HEK293 (cell line): Measurements from ENCODE around the gene IQCE.

Experiments used
- CTCF ChIA-PET: fragments of 350-600 bp; formaldehyde crosslinking; extraction: SDS; loops from one replicate; lab custom pipeline; 2021; ENCODE audit warnings: antibody characterized with exemption; lab: Yijun Ruan, JAX
- POLR2A ChIA-PET: fragments of 300-600 bp; formaldehyde crosslinking; extraction: SDS; loops from one replicate; lab custom pipeline; 2020; ENCODE audit warnings: antibody characterized with exemption, inconsistent platforms; lab: Yijun Ruan, JAX
- H3K27ac ChIP-seq: fragments of 200-500 bp; sonication (Bioruptor generic); 2 replicates; pipeline ENCODE4 v1.5.1; 2014; ENCODE audit warnings: low read depth, low read length, control low read depth, inconsistent platforms; ENCODE audit errors: extremely low read depth
- H3K36me3 ChIP-seq, 2 experiments: fragments of 200-500 bp in 1 of 2; sonication (Bioruptor generic) in 1 of 2; 1 replicate in 1 of 2; 2 replicates in 1 of 2; pipeline ENCODE4 v1.5.1; 2014 to 2017; ENCODE audit warnings: inconsistent platforms in 2 of 2, low read length in 2 of 2; ENCODE audit not compliant: control insufficient read depth in 2 of 2, insufficient read depth in 1 of 2
- H3K4me1 ChIP-seq: fragments of 200-500 bp; sonication (Bioruptor generic); 2 replicates; pipeline ENCODE4 v1.5.1; 2014; ENCODE audit warnings: mild to moderate bottlenecking, low read length, inconsistent platforms; ENCODE audit not compliant: control insufficient read depth, insufficient read depth
- H3K4me3 ChIP-seq: 2 replicates; pipeline ENCODE4 v1.5.1; 2011; ENCODE audit warnings: low read depth, mild to moderate bottlenecking, control low read depth, low read length, moderate library complexity
- H3K9me3 ChIP-seq: fragments of 200-500 bp; sonication (Bioruptor generic); 2 replicates; pipeline ENCODE4 v1.5.1; 2014; ENCODE audit warnings: low read depth, low read length, inconsistent platforms; ENCODE audit not compliant: control insufficient read depth, insufficient read depth
- GLIS1 ChIP-seq: fragments of 450-650 bp; formaldehyde crosslinking; IDR thresholded peaks from 2 replicates; pipeline ENCODE4 v1.5.1; 2016; ENCODE audit warnings: missing biosample characterization, missing genetic modification characterization
- HOXA7 ChIP-seq: sonication (generic); formaldehyde crosslinking; IDR thresholded peaks from 2 replicates; pipeline ENCODE4 v1.8.1; 2022; ENCODE audit warnings: missing genetic modification reagents, borderline replicate concordance
- IKZF3 ChIP-seq: fragments of 450-650 bp; IDR thresholded peaks from 2 replicates; pipeline ENCODE4 v1.5.0; 2018; ENCODE audit warnings: missing biosample characterization, mild to moderate bottlenecking, missing genetic modification characterization, moderate library complexity
- INSM2 ChIP-seq: fragments of 450-650 bp; formaldehyde crosslinking; IDR thresholded peaks from 2 replicates; pipeline ENCODE4 v1.5.1; 2016; ENCODE audit warnings: missing biosample characterization, missing genetic modification characterization
- KLF1 ChIP-seq: fragments of 450-650 bp; formaldehyde crosslinking; IDR thresholded peaks from 2 replicates; pipeline ENCODE4 v1.5.1; 2016; ENCODE audit warnings: missing biosample characterization, missing genetic modification characterization
- KLF16 ChIP-seq: fragments of 450-650 bp; formaldehyde crosslinking; IDR thresholded peaks from 2 replicates; pipeline ENCODE4 v1.5.1; 2017; ENCODE audit warnings: missing biosample characterization, missing genetic modification characterization
- KLF7 ChIP-seq: fragments of 450-650 bp; formaldehyde crosslinking; IDR thresholded peaks from 2 replicates; pipeline ENCODE4 v1.5.1; 2016; ENCODE audit warnings: missing biosample characterization, missing genetic modification characterization, borderline replicate concordance
- MEIS1 ChIP-seq: sonication (generic); formaldehyde crosslinking; IDR thresholded peaks from 2 replicates; pipeline ENCODE4 v1.8.1; 2022; ENCODE audit warnings: missing genetic modification reagents, mild to moderate bottlenecking, borderline replicate concordance
- PRDM1 ChIP-seq: fragments of 450-650 bp; formaldehyde crosslinking; IDR thresholded peaks from 2 replicates; pipeline ENCODE4; 2016; ENCODE audit warnings: missing biosample characterization, missing genetic modification characterization
- WT1 ChIP-seq: fragments of 450-650 bp; formaldehyde crosslinking; IDR thresholded peaks from 2 replicates; pipeline ENCODE4 v1.5.1; 2016; ENCODE audit warnings: missing biosample characterization, missing genetic modification characterization
- YY1 ChIP-seq: fragments of 450-650 bp; formaldehyde crosslinking; IDR thresholded peaks from 2 replicates; pipeline ENCODE4 v1.5.1; 2018; ENCODE audit warnings: missing biosample characterization, missing genetic modification characterization
- YY2 ChIP-seq: fragments of 450-650 bp; formaldehyde crosslinking; IDR thresholded peaks from 2 replicates; pipeline ENCODE4 v1.5.1; 2016; ENCODE audit warnings: missing biosample characterization, missing genetic modification characterization
- ZBTB10 ChIP-seq: fragments of 450-650 bp; formaldehyde crosslinking; IDR thresholded peaks from 2 replicates; pipeline ENCODE4 v1.5.1; 2016; ENCODE audit warnings: missing biosample characterization, missing genetic modification characterization
- ZEB2 ChIP-seq: fragments of 450-650 bp; formaldehyde crosslinking; IDR thresholded peaks from 2 replicates; pipeline ENCODE4 v1.5.1; 2016; ENCODE audit warnings: missing biosample characterization, missing genetic modification characterization
- ZFP37 ChIP-seq: fragments of 450-650 bp; formaldehyde crosslinking; IDR thresholded peaks from 2 replicates; pipeline ENCODE4 v1.5.1; 2016; ENCODE audit warnings: missing biosample characterization, missing genetic modification characterization
- ZNF175 ChIP-seq: fragments of 450-650 bp; formaldehyde crosslinking; IDR thresholded peaks from 2 replicates; pipeline ENCODE4 v1.5.1; 2016; ENCODE audit warnings: missing biosample characterization, missing genetic modification characterization
- ZNF2 ChIP-seq: fragments of 450-650 bp; formaldehyde crosslinking; IDR thresholded peaks from 2 replicates; pipeline ENCODE4 v1.5.1; 2016; ENCODE audit warnings: missing biosample characterization, missing genetic modification characterization
- ZNF211 ChIP-seq: fragments of 450-650 bp; formaldehyde crosslinking; IDR thresholded peaks from 2 replicates; pipeline ENCODE4 v1.5.1; 2016; ENCODE audit warnings: low read depth, missing biosample characterization, missing genetic modification characterization
- ZNF214 ChIP-seq: fragments of 450-650 bp; formaldehyde crosslinking; IDR thresholded peaks from 2 replicates; pipeline ENCODE4 v1.5.1; 2017; ENCODE audit warnings: missing biosample characterization, mild to moderate bottlenecking, missing genetic modification characterization, borderline replicate concordance
- ZNF24 ChIP-seq: fragments of 450-650 bp; formaldehyde crosslinking; IDR thresholded peaks from 2 replicates; pipeline ENCODE4 v1.5.1; 2016; ENCODE audit warnings: missing biosample characterization, missing genetic modification characterization
- ZNF366 ChIP-seq: fragments of 450-650 bp; formaldehyde crosslinking; conservative IDR thresholded peaks from 2 replicates; pipeline ENCODE4 v1.5.1; 2016; ENCODE audit warnings: missing biosample characterization, missing genetic modification characterization
- ZNF391 ChIP-seq: fragments of 450-650 bp; formaldehyde crosslinking; IDR thresholded peaks from 2 replicates; pipeline ENCODE4 v1.5.1; 2016; ENCODE audit warnings: low read depth, missing biosample characterization, missing genetic modification characterization, borderline replicate concordance
- ZNF501 ChIP-seq: fragments of 450-650 bp; formaldehyde crosslinking; IDR thresholded peaks from 2 replicates; pipeline ENCODE4 v1.5.1; 2016; ENCODE audit warnings: missing biosample characterization, missing genetic modification characterization
- ZNF510 ChIP-seq: fragments of 450-650 bp; formaldehyde crosslinking; IDR thresholded peaks from 2 replicates; pipeline ENCODE4 v1.5.1; 2018; ENCODE audit warnings: mild to moderate bottlenecking, missing genetic modification characterization, missing biosample characterization; ENCODE audit not compliant: insufficient replicate concordance
- ZNF596 ChIP-seq: fragments of 450-650 bp; IDR thresholded peaks from 2 replicates; pipeline ENCODE4 v1.5.0; 2018; ENCODE audit warnings: missing biosample characterization, mild to moderate bottlenecking, missing genetic modification characterization, moderate library complexity
- ZNF623 ChIP-seq: fragments of 450-650 bp; formaldehyde crosslinking; IDR thresholded peaks from 2 replicates; pipeline ENCODE4 v1.5.1; 2016; ENCODE audit warnings: missing biosample characterization, missing genetic modification characterization
- ZNF658 ChIP-seq: fragments of 450-650 bp; formaldehyde crosslinking; IDR thresholded peaks from 2 replicates; pipeline ENCODE4; 2016; ENCODE audit warnings: missing biosample characterization, missing genetic modification characterization
- ZNF777 ChIP-seq: fragments of 450-650 bp; formaldehyde crosslinking; IDR thresholded peaks from 2 replicates; pipeline ENCODE4 v1.5.1; 2017; ENCODE audit warnings: missing biosample characterization, missing genetic modification characterization, borderline replicate concordance
- ZNF792 ChIP-seq: fragments of 450-650 bp; formaldehyde crosslinking; IDR thresholded peaks from 2 replicates; pipeline ENCODE4 v1.5.1; 2016; ENCODE audit warnings: missing biosample characterization, missing genetic modification characterization
- ZNF830 ChIP-seq: fragments of 450-650 bp; IDR thresholded peaks from 2 replicates; pipeline ENCODE4 v1.5.0; 2018; ENCODE audit warnings: missing biosample characterization, missing genetic modification characterization, low read depth, mild to moderate bottlenecking, moderate library complexity
- ZNF837 ChIP-seq: fragments of 450-650 bp; formaldehyde crosslinking; IDR thresholded peaks from 2 replicates; pipeline ENCODE4 v1.5.1; 2016; ENCODE audit warnings: missing biosample characterization, missing genetic modification characterization
- ZSCAN5A ChIP-seq: fragments of 450-650 bp; formaldehyde crosslinking; IDR thresholded peaks from 2 replicates; pipeline ENCODE4 v1.5.1; 2016; ENCODE audit warnings: missing biosample characterization, missing genetic modification characterization
- TF ChIP-seq, protein P1 (sequence below): fragments of 450-650 bp; formaldehyde crosslinking; IDR thresholded peaks from 2 replicates; pipeline ENCODE4; 2016; ENCODE audit warnings: missing biosample characterization, missing genetic modification characterization

Gene IQCE

DNA sequence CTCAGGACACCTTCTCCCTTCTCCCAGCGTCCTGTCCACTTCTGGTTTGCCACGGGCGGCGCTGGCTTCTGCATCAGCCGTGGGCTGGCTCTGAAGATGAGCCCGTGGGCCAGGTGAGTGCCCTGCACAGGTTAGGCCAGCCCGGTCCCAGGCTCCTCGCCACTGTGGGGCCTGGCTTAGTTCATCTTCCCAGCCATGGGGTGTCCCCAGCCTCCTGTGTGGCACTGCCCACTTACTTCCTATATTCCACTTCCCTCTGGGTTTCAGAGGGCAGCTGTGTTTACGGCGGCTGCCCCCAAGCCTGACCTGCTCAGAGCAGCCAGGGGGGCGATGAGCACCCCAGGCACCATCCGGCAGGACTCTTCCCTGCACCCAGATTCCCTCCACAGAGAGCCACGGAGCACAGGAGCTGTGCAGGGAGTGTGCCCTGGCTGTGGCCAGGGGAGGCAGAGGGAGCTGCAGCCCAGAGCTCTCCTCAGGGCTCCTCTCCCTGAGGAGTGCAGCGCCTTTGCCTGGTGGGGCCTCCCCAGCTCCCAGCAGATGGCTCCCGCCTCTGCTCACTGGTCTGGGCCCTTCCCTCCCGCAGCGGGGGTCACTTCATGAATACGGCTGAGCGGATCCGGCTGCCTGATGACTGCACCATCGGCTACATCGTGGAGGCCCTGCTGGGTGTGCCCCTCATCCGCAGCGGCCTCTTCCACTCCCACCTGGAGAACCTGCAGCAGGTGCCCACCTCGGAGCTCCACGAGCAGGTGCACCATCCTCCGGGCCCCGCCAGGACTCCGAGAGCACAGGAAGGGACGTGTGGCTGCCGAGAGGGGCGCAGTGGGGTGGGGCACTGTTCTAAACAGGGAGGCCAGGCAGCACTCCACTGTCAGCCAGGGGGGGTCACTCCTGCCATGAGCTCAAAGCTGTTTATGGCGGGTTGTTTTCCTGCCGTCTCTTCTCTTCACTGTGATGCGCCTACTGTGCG lies 32.8 kb upstream of the IQCE start:
- H3K9me3 ChIP-seq: no peaks in the 10 kb centered on the region
- no peaks in the 10 kb centered on the region for H3K36me3 ChIP-seq
- H3K4me1 ChIP-seq: peaks cover 7% of the 10 kb centered on the region
- POLR2A ChIA-PET: no interaction called here
- CTCF ChIA-PET: no interaction called here
- H3K27ac ChIP-seq: no peak overlapping the region
- H3K4me3 ChIP-seq: no peak overlapping the region
- TF ChIP-seq, protein P1, sequence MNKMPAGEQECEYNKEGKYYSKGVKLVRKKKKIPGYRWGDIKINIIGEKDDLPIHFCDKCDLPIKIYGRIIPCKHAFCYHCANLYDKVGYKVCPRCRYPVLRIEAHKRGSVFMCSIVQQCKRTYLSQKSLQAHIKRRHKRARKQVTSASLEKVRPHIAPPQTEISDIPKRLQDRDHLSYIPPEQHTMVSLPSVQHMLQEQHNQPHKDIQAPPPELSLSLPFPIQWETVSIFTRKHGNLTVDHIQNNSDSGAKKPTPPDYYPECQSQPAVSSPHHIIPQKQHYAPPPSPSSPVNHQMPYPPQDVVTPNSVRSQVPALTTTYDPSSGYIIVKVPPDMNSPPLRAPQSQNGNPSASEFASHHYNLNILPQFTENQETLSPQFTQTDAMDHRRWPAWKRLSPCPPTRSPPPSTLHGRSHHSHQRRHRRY: no peak
- TF ChIP-seq ZFP37 (tag by site-specific recombination) (no peak), GLIS1 (tag by site-specific recombination) (peak; percentile 89), IKZF3 (peak; percentile 65), ZNF366 (tag by site-specific recombination) (no peak), KLF16 (tag by site-specific recombination) (no peak), ZSCAN5A (no peak), YY1 (tag by site-specific recombination) (no peak), PRDM1 (no peak), ZNF510 (tag by site-specific recombination) (no peak), ZNF792 (tag by site-specific recombination) (no peak), ZBTB10 (no peak), ZEB2 (tag by site-specific recombination) (peak; percentile 78), ZNF830 (tag by site-specific recombination) (no peak), HOXA7 (no peak), ZNF596 (tag by site-specific recombination) (no peak), ZNF24 (tag by site-specific recombination) (no peak), ZNF623 (tag by site-specific recombination) (no peak), ZNF391 (no peak), ZNF175 (no peak), ZNF501 (tag by site-specific recombination) (no peak), KLF7 (tag by site-specific recombination) (no peak), ZNF658 (tag by site-specific recombination) (no peak), ZNF214 (tag by site-specific recombination) (no peak), MEIS1 (no peak), ZNF2 (tag by site-specific recombination) (no peak), WT1 (tag by site-specific recombination) (peak; percentile 45; the same call in 1 of the 2 replicates), ZNF837 (tag by site-specific recombination) (no peak), YY2 (no peak), KLF1 (tag by site-specific recombination) (peak; percentile 7; the same call in 1 of the 2 replicates), INSM2 (no peak), ZNF211 (tag by site-specific recombination) (no peak), ZNF777 (tag by site-specific recombination) (no peak)
